IMR-90 (cell line): ENCODE data around the gene ZNF778. TPM values are rescaled to one million over a fixed set of nuclear protein-coding genes. Genes with fewer than 3 reads are reported as not detected.

Experiments used
- ATAC-seq: fragments of 200-7000 bp; cut with Tn5 transposase; 2 replicates; pipeline ENCODE4 v1.9.1; 2020; ENCODE audit warnings: low read depth, mild to moderate bottlenecking, moderate library complexity
- BruUV-seq: library from RNA; stranded (reverse); fragments of 400-500 nt; replicated peaks from 2 replicates; lab custom pipeline; 2021; lab: Mats Ljungman, UMichigan
- CTCF ChIA-PET: fragments of 300-600 bp; formaldehyde crosslinking; extraction: SDS; loops from one replicate; lab custom pipeline; 2021; ENCODE audit warnings: antibody characterized with exemption; lab: Yijun Ruan, JAX
- POLR2A ChIA-PET: fragments of 300-600 bp; sonication (Branson Sonifier 250); formaldehyde crosslinking; loops from one replicate; lab custom pipeline; 2022; ENCODE audit warnings: antibody characterized with exemption; ENCODE audit not compliant: unreplicated experiment; lab: Charles Lee
- DNase-seq: peaks from one replicate; pipeline ENCODE4 v3.0.0; 2013
- H2AFZ ChIP-seq: replicated peaks from 2 replicates; pipeline ENCODE3; 2013; ENCODE audit warnings: low read length, mild to moderate bottlenecking; ENCODE audit not compliant: poor library complexity
- H2AK5ac ChIP-seq: 2 replicates; pipeline ENCODE4 v1.6.1; 2013; ENCODE audit warnings: low read depth, low read length, inconsistent platforms
- H2AK9ac ChIP-seq: replicated peaks from 2 replicates; pipeline ENCODE3; 2013; ENCODE audit warnings: mild to moderate bottlenecking, low read depth, low read length, moderate library complexity; ENCODE audit not compliant: poor library complexity
- H2BK120ac ChIP-seq: 2 replicates; pipeline ENCODE4 v1.6.1; 2013; ENCODE audit warnings: low read depth, low read length, inconsistent platforms
- H2BK15ac ChIP-seq: 3 replicates; pipeline ENCODE4 v1.6.1; 2013; ENCODE audit warnings: low read depth, low read length, inconsistent platforms
- H2BK20ac ChIP-seq: 2 replicates; pipeline ENCODE4 v1.6.1; 2013; ENCODE audit warnings: low read depth, mild to moderate bottlenecking, inconsistent platforms, low read length, moderate library complexity
- H2BK5ac ChIP-seq: 2 replicates; pipeline ENCODE4 v1.6.1; 2013; ENCODE audit warnings: mild to moderate bottlenecking, low read depth, low read length, inconsistent platforms; ENCODE audit not compliant: poor library complexity, severe bottlenecking
- H3K14ac ChIP-seq: replicated peaks from 2 replicates; pipeline ENCODE4 v1.6.1; 2013; ENCODE audit warnings: low read depth, low read length, inconsistent platforms
- H3K18ac ChIP-seq: 2 replicates; pipeline ENCODE4 v1.6.1; 2013; ENCODE audit warnings: low read depth, low read length, control low read depth
- H3K23ac ChIP-seq: 2 replicates; pipeline ENCODE4 v1.6.1; 2013; ENCODE audit warnings: low read depth, low read length, inconsistent platforms
- H3K27ac ChIP-seq: 2 replicates; pipeline ENCODE4 v1.5.1; 2013; ENCODE audit warnings: mild to moderate bottlenecking, control low read depth, low read length; ENCODE audit not compliant: insufficient read depth
- H3K27me3 ChIP-seq: 2 replicates; pipeline ENCODE4 v1.6.1; 2013; ENCODE audit warnings: low read length; ENCODE audit not compliant: control insufficient read depth, insufficient read depth
- H3K36me3 ChIP-seq: 2 replicates; pipeline ENCODE4 v1.6.1; 2013; ENCODE audit warnings: low read length, mixed read lengths; ENCODE audit not compliant: control insufficient read depth, insufficient read depth
- H3K4ac ChIP-seq: 2 replicates; pipeline ENCODE4 v1.6.1; 2013; ENCODE audit warnings: low read depth, low read length, inconsistent platforms
- H3K4me1 ChIP-seq: 2 replicates; pipeline ENCODE4 v1.6.1; 2013; ENCODE audit warnings: low read length, mixed read lengths; ENCODE audit not compliant: control insufficient read depth, insufficient read depth
- H3K4me2 ChIP-seq: 2 replicates; pipeline ENCODE4 v1.6.1; 2013; ENCODE audit warnings: low read depth, mild to moderate bottlenecking, control low read depth, low read length, moderate library complexity
- H3K4me3 ChIP-seq: 2 replicates; pipeline ENCODE4 v1.5.1; 2013; ENCODE audit warnings: low read depth, mild to moderate bottlenecking, control low read depth, low read length, moderate library complexity; ENCODE audit not compliant: insufficient read depth
- H3K56ac ChIP-seq: 2 replicates; pipeline ENCODE4 v1.6.1; 2013; ENCODE audit warnings: low read length, inconsistent platforms; ENCODE audit not compliant: insufficient read depth; ENCODE audit errors: extremely low read depth
- H3K79me1 ChIP-seq, 2 experiments: 2 replicates each; pipeline ENCODE4 v1.6.1; 2013; ENCODE audit warnings: low read length in 2 of 2, inconsistent platforms in 1 of 2, low read depth in 1 of 2
- H3K9ac ChIP-seq: 2 replicates; pipeline ENCODE4 v1.6.1; 2013; ENCODE audit warnings: low read depth, low read length, control low read depth
- H3K9me1 ChIP-seq: 2 replicates; pipeline ENCODE4 v1.6.1; 2013; ENCODE audit warnings: low read length, inconsistent platforms; ENCODE audit not compliant: insufficient read depth
- H3K9me3 ChIP-seq: 2 replicates; pipeline ENCODE4 v1.6.1; 2013; ENCODE audit warnings: low read length; ENCODE audit not compliant: control insufficient read depth, insufficient read depth
- H4K20me1 ChIP-seq: 2 replicates; pipeline ENCODE4 v1.6.1; 2013; ENCODE audit warnings: low read length, inconsistent platforms; ENCODE audit not compliant: insufficient read depth
- H4K5ac ChIP-seq: 2 replicates; pipeline ENCODE4 v1.6.1; 2013; ENCODE audit warnings: mild to moderate bottlenecking, low read depth, low read length, control low read depth
- H4K8ac ChIP-seq, 2 experiments: 2 replicates each; pipeline ENCODE4 v1.6.1; 2013; ENCODE audit warnings: low read depth in 2 of 2, low read length in 2 of 2, control low read depth in 1 of 2, inconsistent platforms in 1 of 2
- H4K91ac ChIP-seq: 2 replicates; pipeline ENCODE4 v1.6.1; 2013; ENCODE audit warnings: low read depth, low read length, inconsistent platforms; ENCODE audit not compliant: insufficient read depth
- CHD1 ChIP-seq: IDR thresholded peaks from 2 replicates; pipeline ENCODE4 v1.6.1; 2012; ENCODE audit warnings: low read depth, low read length, improper control_type of control experiment
- FOS ChIP-seq: fragments of 150-350 bp; IDR thresholded peaks from 2 replicates; pipeline ENCODE4 v1.6.1; 2016; ENCODE audit warnings: low read depth, low read length
- MAZ ChIP-seq: IDR thresholded peaks from 2 replicates; pipeline ENCODE4 v1.6.1; 2012; ENCODE audit warnings: low read depth, mild to moderate bottlenecking, low read length, improper control_type of control experiment, moderate library complexity, borderline replicate concordance
- POLR2A ChIP-seq: IDR thresholded peaks from 2 replicates; pipeline ENCODE4 v1.6.1; 2012; ENCODE audit warnings: mild to moderate bottlenecking, low read depth, low read length
- RAD21 ChIP-seq: IDR thresholded peaks from 2 replicates; pipeline ENCODE4 v1.6.1; 2012; ENCODE audit warnings: low read length, improper control_type of control experiment
- WGBS, 2 experiments: methylation state at CpG; one replicate each; pipeline versions ENCODE4 v1.1.5 to v1.1.7; 2013; ENCODE audit warnings: missing lambda C conversion rate in 2 of 2; ENCODE audit not compliant: insufficient read length in 1 of 2; ENCODE audit errors: extremely low coverage in 2 of 2; 5-methylcytosine and 5-hydroxymethylcytosine counted together
- dilution Hi-C: fragments of 300-500 bp; cut with HindIII; formaldehyde crosslinking; loops from one replicate; pipeline ENCODE4 v1.14.3; 2018; ENCODE audit warnings: low sequenced_read_pairs; ENCODE audit not compliant: unreplicated experiment
- in situ Hi-C: fragments of 300-500 bp; cut with MboI; formaldehyde crosslinking; loops from 3 replicates; pipeline ENCODE4 v1.14.3; 2019; ENCODE audit warnings: low sequenced_read_pairs, inconsistent platforms, mixed read lengths
- intact Hi-C: fragments of 100-400 bp; cut with micrococcal nuclease; formaldehyde crosslinking; loops from 2 replicates; pipeline ENCODE4 v1.10.0; 2022
- polyA plus RNA-seq, 3 experiments: library from polyadenylated mRNA; depleted of rRNA; stranded (reverse); fragments of >200 nt; gene quantifications; 2 replicates each; pipeline ENCODE4 v1.2.3, GENCODE V29; 2012; ENCODE audit warnings: low replicate concordance in 1 of 3
- total RNA-seq: library from RNA; depleted of rRNA; stranded (reverse); fragments of >200 nt; gene quantifications from 2 replicates; pipeline ENCODE4 v1.2.3, GENCODE V29; 2012
- TF ChIP-seq, protein P1 (sequence below): conservative IDR thresholded peaks from 2 replicates; pipeline ENCODE4 v1.5.1; 2012; ENCODE audit warnings: mild to moderate bottlenecking, low read depth, low read length, improper control_type of control experiment

The ZNF778 gene
- total and polyA plus RNA-seq, 2 of the 4 experiments (the other 2 are of a cell fraction) = 5.6 to 9.9 TPM

DNA sequence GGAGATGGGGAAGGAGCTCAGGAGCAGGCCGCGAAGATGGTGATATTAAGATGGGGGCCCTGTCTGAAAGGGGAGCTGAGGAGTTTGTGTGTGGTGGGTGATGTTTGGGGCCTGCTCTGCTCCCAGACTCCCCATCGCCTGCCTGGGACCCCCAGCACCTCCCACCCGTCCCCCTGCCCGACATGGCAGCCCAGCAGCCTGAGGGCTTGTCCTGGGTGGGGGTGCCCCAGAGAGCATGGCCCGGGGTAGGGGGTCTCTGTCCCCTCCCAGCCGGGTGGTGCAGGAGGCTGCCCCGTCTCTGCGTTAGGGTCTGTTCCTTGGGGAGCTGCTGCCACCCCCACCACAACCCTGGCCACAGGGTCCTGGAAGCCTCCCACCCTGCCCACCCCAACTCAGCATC is 40.8 kb upstream of the ZNF778 start:
- no peak overlapping the region for H2BK15ac ChIP-seq
- no peak overlapping the region for H3K56ac ChIP-seq
- H4K91ac ChIP-seq = no peak overlapping the region
- WGBS, 2 experiments = no CpG with 5 or more reads among the region's 9 CpGs
- H2BK20ac ChIP-seq = no peak overlapping the region
- ATAC-seq (no peak), DNase-seq (no peak)
- H3K9ac ChIP-seq = no peak overlapping the region
- H3K23ac ChIP-seq = no peak overlapping the region
- no peak overlapping the region for H3K4ac ChIP-seq
- CTCF ChIA-PET = no interaction called here
- H2BK5ac ChIP-seq = no peak overlapping the region
- H4K20me1 ChIP-seq = no peaks in the 10 kb centered on the region; the same call in 1 of the 2 replicates
- H3K79me1 ChIP-seq = no peaks in the 10 kb centered on the region
- no peak overlapping the region for H2AK5ac ChIP-seq
- POLR2A ChIA-PET = no interaction called here
- no peak overlapping the region for H2AK9ac ChIP-seq
- H2AFZ ChIP-seq = no peak overlapping the region
- in situ Hi-C loops (no loop called here), intact Hi-C loops (no loop called here), dilution Hi-C loops (no loop called here)
- H3K4me3 ChIP-seq = no peak overlapping the region
- H3K4me1 ChIP-seq = no peaks in the 10 kb centered on the region
- no peak for TF ChIP-seq RAD21
- TF ChIP-seq MAZ = no peak
- TF ChIP-seq CHD1 = no peak
- no peak for TF ChIP-seq FOS
- no peak for TF ChIP-seq POLR2A
- TF ChIP-seq, protein P1, sequence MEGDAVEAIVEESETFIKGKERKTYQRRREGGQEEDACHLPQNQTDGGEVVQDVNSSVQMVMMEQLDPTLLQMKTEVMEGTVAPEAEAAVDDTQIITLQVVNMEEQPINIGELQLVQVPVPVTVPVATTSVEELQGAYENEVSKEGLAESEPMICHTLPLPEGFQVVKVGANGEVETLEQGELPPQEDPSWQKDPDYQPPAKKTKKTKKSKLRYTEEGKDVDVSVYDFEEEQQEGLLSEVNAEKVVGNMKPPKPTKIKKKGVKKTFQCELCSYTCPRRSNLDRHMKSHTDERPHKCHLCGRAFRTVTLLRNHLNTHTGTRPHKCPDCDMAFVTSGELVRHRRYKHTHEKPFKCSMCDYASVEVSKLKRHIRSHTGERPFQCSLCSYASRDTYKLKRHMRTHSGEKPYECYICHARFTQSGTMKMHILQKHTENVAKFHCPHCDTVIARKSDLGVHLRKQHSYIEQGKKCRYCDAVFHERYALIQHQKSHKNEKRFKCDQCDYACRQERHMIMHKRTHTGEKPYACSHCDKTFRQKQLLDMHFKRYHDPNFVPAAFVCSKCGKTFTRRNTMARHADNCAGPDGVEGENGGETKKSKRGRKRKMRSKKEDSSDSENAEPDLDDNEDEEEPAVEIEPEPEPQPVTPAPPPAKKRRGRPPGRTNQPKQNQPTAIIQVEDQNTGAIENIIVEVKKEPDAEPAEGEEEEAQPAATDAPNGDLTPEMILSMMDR = no peak
- no peaks in the 10 kb centered on the region for H3K9me3 ChIP-seq
- no peak overlapping the region for H2BK120ac ChIP-seq
- no peak overlapping the region for H3K4me2 ChIP-seq
- no TSS peak for BruUV-seq
- no peak overlapping the region for H3K18ac ChIP-seq
- no peak overlapping the region for H3K14ac ChIP-seq
- no peak overlapping the region for H3K27ac ChIP-seq
- H3K9me1 ChIP-seq = no peaks in the 10 kb centered on the region
- no peaks in the 10 kb centered on the region for H3K36me3 ChIP-seq
- no peak overlapping the region for H4K8ac ChIP-seq
- peaks cover 52% of the 10 kb centered on the region for H3K27me3 ChIP-seq
- no peak overlapping the region for H4K5ac ChIP-seq
